ENCODE data around the gene TLNRD1. TPM values are rescaled to one million over a fixed set of nuclear protein-coding genes. Genes with fewer than 3 reads are reported as not detected.

TLNRD1 gene
- polyA plus RNA-seq, 1 donor from 2014 or later: 4.6 TPM

DNA sequence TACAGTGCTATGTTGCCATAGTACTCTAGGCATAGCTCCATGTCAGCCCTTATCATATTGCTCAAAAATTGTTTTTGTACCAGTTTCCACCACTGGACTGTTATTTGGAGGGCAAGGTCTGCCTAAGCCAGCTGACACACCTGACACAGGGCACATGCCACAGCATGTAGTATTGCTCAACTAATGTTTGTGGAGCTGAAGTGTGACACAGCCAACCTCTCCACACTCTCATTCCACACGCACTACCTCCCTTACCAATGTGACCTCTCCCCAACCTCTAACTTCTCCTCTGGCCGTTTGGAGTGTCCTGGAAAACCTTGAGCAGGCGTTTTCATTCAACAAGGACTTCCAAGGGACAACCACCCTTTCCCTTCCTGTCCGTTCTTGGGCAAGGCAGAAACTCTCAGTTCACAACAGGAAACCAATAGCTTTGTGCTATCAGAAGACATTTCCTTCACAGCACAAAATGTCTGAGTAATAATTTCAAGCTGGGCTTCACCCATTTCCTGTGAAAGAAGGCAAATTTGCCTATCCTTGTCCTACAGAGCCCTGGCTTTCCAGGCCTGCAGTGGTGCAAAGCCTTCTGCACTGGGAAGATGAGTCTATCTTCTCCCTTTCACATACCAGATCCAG is 38.4 kb downstream of the TLNRD1 start:
- Mint-ChIP-seq H3K4me3 (peak overlapping the region in 1 of 4 donors; percentile 56), H3K27me3 (no peaks in the 10 kb centered on the region), H3K4me1 (peaks cover 3 to 6% (median 3%) of the 10 kb centered on the region in 3 donors), H3K27ac (no peak overlapping the region), H3K9me3 (no peaks in the 10 kb centered on the region), H3K36me3 (peaks cover 5% of the 10 kb centered on the region)

DNA sequence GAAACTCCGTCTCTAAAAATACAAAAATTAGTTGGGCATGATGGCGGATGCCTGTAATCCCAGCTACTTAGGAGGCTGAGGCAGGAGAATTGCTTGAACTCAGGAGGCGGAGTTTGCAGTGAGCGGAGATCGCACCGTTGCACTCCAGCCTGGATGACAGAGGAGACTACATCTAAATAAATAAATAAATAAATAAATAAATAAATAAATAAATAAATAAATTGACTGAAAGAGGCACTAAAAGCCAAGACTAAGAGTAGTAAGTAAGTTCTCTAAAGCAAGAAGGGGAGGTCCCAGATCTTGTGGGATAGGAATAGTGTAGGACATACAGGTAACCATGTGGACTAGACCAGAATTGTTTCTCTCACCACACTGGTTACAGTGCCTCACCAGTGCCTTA is 40.0 kb downstream of the TLNRD1 start:
- Mint-ChIP-seq H3K9me3 (peaks cover 0 to 6% (median 3%) of the 10 kb centered on the region in 3 donors), H3K27me3 (no peaks in the 10 kb centered on the region), H3K4me3 (no peak overlapping the region), H3K27ac (no peak overlapping the region), H3K36me3 (peaks cover 4% of the 10 kb centered on the region), H3K4me1 (peaks cover 3 to 6% (median 3%) of the 10 kb centered on the region in 3 donors)

- H3K27ac Mint-ChIP-seq: no peak overlapping the region
- no peaks in the 10 kb centered on the region for H3K27me3 Mint-ChIP-seq
- peaks cover 0 to 8% (median 7%) of the 10 kb centered on the region in 3 donors for H3K9me3 Mint-ChIP-seq
- H3K4me1 Mint-ChIP-seq: peaks cover 3 to 6% (median 3%) of the 10 kb centered on the region in 3 donors
- H3K36me3 Mint-ChIP-seq: peaks cover 4% of the 10 kb centered on the region
- H3K4me3 Mint-ChIP-seq: no peak overlapping the region
Observed at GRCh38 chr15:81043281-81043934, 42.7 kb downstream of the TLNRD1 start.

GRCh38 chr15:81043935-81044575 is 43.3 kb downstream of the TLNRD1 start:
- Mint-ChIP-seq H3K4me1 (peaks cover 3 to 4% (median 3%) of the 10 kb centered on the region in 3 donors), H3K36me3 (peaks cover 5% of the 10 kb centered on the region), H3K4me3 (no peak overlapping the region), H3K9me3 (peaks cover 0 to 8% (median 7%) of the 10 kb centered on the region in 3 donors), H3K27me3 (no peaks in the 10 kb centered on the region), H3K27ac (no peak overlapping the region)

DNA sequence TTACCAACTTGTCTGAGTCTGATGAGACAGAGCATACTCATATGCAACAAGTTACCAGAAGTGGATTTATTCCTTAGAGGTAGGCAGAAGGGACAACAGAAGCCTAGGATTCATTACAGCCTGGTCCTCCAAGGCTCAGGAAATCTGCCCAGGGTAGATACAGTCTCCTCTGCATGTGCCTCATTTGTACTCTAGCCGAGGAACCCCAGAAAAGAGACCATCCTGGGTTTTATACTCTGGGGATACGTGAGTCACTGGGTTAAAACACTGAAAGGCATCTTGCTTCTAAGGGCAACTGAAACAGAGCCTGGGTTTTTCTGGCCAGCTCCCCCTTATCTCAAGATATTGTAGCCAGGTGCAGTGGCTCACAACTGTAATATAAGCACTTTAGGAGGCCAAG is 45.6 kb downstream of the TLNRD1 start:
- H3K27me3 Mint-ChIP-seq: no peaks in the 10 kb centered on the region
- H3K4me3 Mint-ChIP-seq: no peak overlapping the region
- H3K9me3 Mint-ChIP-seq: peaks cover 0 to 8% (median 7%) of the 10 kb centered on the region in 3 donors
- H3K4me1 Mint-ChIP-seq: peaks cover 2 to 4% (median 3%) of the 10 kb centered on the region in 3 donors
- H3K27ac Mint-ChIP-seq: no peak overlapping the region
- peaks cover 1% of the 10 kb centered on the region for H3K36me3 Mint-ChIP-seq

DNA sequence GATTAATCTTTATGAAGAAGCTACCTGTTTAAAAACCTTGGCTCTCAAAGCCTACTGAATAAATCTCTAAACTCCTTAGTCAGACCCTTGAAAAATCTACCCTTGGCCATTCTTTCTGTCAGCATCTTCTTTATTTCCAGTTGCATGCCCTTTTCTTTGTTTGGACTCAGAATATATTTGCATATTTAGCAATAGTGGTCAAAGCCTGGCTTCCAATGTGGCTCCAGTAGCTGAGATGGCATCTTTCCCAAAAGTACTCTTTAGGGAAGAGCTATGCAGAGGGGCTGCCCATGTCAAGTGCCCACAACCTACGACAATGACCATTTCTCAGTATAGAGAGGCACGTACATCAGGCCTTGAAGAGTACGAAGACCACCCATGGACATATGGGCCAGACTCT is 47.2 kb downstream of the TLNRD1 start:
- H3K9me3 Mint-ChIP-seq: peaks cover 0 to 8% (median 7%) of the 10 kb centered on the region in 3 donors
- H3K27me3 Mint-ChIP-seq: no peaks in the 10 kb centered on the region
- H3K4me1 Mint-ChIP-seq: peaks cover 10 to 16% (median 11%) of the 10 kb centered on the region in 3 donors
- H3K36me3 Mint-ChIP-seq: peaks cover 1% of the 10 kb centered on the region
- H3K4me3 Mint-ChIP-seq: no peak overlapping the region
- no peak overlapping the region for H3K27ac Mint-ChIP-seq

DNA sequence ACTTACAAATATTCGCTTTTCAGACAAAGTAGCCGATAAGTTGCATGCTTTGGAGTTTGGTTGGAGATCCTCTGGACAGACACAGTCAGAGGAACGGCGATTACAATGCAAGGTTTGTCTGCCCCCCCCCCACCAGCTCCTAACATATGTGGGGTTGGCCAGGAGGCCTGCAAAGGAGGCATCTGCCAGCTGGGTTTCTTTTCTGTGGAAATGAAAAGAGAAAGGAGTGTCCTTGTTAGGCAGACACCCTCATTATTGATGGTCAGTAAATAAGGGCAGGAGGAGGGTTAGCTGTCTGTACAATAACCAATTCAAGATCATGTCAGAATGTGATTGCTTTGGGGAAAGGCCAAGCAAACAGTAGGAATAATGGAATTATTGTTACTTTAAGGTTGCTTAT is 49.1 kb downstream of the TLNRD1 start:
- H3K27ac Mint-ChIP-seq: peak overlapping the region in 1 of 3 donors; percentile 33
- peaks cover 0 to 9% (median 7%) of the 10 kb centered on the region in 3 donors for H3K9me3 Mint-ChIP-seq
- H3K4me1 Mint-ChIP-seq: peaks cover 12 to 20% (median 17%) of the 10 kb centered on the region in 3 donors
- H3K4me3 Mint-ChIP-seq: no peak overlapping the region
- no peaks in the 10 kb centered on the region for H3K27me3 Mint-ChIP-seq
- peaks cover 1% of the 10 kb centered on the region for H3K36me3 Mint-ChIP-seq

- Mint-ChIP-seq H3K4me3 (no peak overlapping the region), H3K27me3 (no peaks in the 10 kb centered on the region), H3K36me3 (peaks cover 1% of the 10 kb centered on the region), H3K4me1 (peaks cover 12 to 20% (median 17%) of the 10 kb centered on the region in 3 donors), H3K9me3 (peaks cover 0 to 7% (median 6%) of the 10 kb centered on the region in 3 donors), H3K27ac (peak overlapping the region in 1 of 3 donors; percentile 33)
Observed at GRCh38 chr15:81050259-81050658, 49.5 kb downstream of the TLNRD1 start.

GRCh38 chr15:81050805-81051204 is 50.1 kb downstream of the TLNRD1 start:
- peaks cover 0 to 4% (median 4%) of the 10 kb centered on the region in 3 donors for H3K9me3 Mint-ChIP-seq
- H3K36me3 Mint-ChIP-seq: peaks cover 1% of the 10 kb centered on the region
- peaks cover 12 to 20% (median 17%) of the 10 kb centered on the region in 3 donors for H3K4me1 Mint-ChIP-seq
- H3K27ac Mint-ChIP-seq: no peak overlapping the region
- no peaks in the 10 kb centered on the region for H3K27me3 Mint-ChIP-seq
- peak overlapping the region in 1 of 4 donors; percentile 39 for H3K4me3 Mint-ChIP-seq

GRCh38 chr15:81052046-81052445 is 51.3 kb downstream of the TLNRD1 start:
- H3K36me3 Mint-ChIP-seq: peaks cover 1% of the 10 kb centered on the region

DNA sequence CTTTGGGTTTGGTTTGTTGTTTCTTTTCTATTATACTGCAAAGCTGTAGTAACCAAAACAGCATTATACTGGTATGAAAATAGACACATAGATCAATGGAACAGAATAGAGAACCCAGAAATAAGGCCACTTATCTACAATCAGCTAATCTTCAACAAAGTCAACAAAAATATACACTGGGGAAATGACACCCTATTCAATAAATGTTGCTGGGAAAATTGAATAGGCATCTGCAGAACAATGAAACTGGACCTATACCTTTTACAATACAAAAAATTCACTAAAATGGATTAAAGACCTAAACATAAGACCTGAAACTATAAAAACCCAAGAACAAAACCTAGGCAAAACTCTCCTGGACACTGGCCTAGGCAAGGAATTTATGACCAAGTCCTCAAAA is 52.9 kb downstream of the TLNRD1 start:
- Mint-ChIP-seq H3K36me3 (peaks cover 3% of the 10 kb centered on the region), H3K4me1 (peaks cover 16 to 24% (median 17%) of the 10 kb centered on the region in 3 donors), H3K27ac (peak overlapping the region in 1 of 3 donors; percentile 60), H3K9me3 (peaks cover 0 to 2% (median 0%) of the 10 kb centered on the region in 3 donors), H3K4me3 (no peak overlapping the region), H3K27me3 (no peaks in the 10 kb centered on the region)

More at GRCh38 chr15:81052046-81052445, 51.3 kb downstream of the TLNRD1 start:
- Mint-ChIP-seq H3K27ac (no peak overlapping the region), H3K27me3 (no peaks in the 10 kb centered on the region), H3K4me1 (peaks cover 16 to 24% (median 17%) of the 10 kb centered on the region in 3 donors), H3K4me3 (peak overlapping the region in 1 of 4 donors; percentile 43), H3K9me3 (peaks cover 0 to 2% (median 0%) of the 10 kb centered on the region in 3 donors)

- peaks cover 3% of the 10 kb centered on the region for H3K36me3 Mint-ChIP-seq
- H3K27me3 Mint-ChIP-seq: no peaks in the 10 kb centered on the region
- H3K9me3 Mint-ChIP-seq: peaks cover 0 to 2% (median 0%) of the 10 kb centered on the region in 3 donors
- H3K27ac Mint-ChIP-seq: peak overlapping the region in 1 of 3 donors; percentile 60
- H3K4me1 Mint-ChIP-seq: peaks cover 16 to 24% (median 17%) of the 10 kb centered on the region in 3 donors
- no peak overlapping the region for H3K4me3 Mint-ChIP-seq
Observed at GRCh38 chr15:81054236-81054635, 53.5 kb downstream of the TLNRD1 start.
